ENCODE results near the gene ARAP1.

ARAP1 gene

DNA sequence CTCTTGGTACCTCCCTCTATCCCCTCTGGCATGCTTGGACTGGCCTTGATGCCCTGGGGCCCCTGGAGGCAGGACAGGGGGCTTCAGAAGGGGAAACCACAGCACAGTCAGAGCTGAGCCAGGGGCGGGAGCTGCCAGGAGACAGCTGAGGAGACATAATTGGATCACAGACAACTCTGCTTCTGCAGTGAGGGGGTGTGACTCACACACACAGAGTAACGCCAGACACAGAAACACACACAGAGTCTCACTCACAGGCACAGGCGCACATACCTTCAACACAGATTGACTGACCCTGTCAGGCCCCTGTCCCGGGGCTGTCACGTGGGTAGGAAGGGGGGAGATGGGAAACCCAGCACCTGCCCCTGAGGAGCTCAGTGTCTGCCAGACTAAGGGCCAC is 21.1 kb upstream of the ARAP1 start:
- Histone ChIP-seq H3K9ac (ENCODE audit: low read length in 5 of 5) (no peak overlapping the region), H3K9me3 (ENCODE audit: control insufficient read depth in 5 of 5, low read length in 5 of 5) (no peaks in the 10 kb centered on the region), H3K36me3 (ENCODE audit: control insufficient read depth in 5 of 5, insufficient read depth in 5 of 5, low read length in 5 of 5) (no peaks in the 10 kb centered on the region), H3K4me3 (ENCODE audit: low read depth in 1 of 5, low read length in 5 of 5) (no peak overlapping the region), H3K27me3 (ENCODE audit: control insufficient read depth in 5 of 5, insufficient read depth in 4 of 5, low read length in 5 of 5) (no peaks in the 10 kb centered on the region), H3K27ac (ENCODE audit: low read depth, low read length) (no peak overlapping the region), H3K4me1 (ENCODE audit: control insufficient read depth in 5 of 5, insufficient read depth in 5 of 5, low read length in 5 of 5) (peaks cover 0 to 11% (median 8%) of the 10 kb centered on the region in 5 donors)

DNA sequence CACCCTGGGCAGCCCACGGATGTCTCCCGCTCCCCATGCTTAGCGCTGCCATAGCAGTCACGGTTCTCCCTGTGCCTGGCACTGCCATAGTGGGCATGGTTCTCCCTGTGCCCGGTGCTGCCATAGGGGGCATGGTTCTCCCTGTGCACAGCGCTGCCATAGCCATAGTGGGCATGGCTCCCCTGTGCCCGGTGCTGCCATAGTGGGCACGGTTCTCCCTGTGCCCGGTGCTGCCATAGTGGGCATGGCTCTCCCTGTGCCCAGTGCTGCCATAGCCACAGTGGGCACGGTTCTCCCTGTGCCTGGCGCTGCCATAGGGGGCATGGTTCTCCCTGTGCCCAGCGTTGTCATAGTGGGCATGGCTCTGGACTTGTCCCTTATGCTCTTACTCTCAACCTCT is 19.9 kb upstream of the ARAP1 start:
- H3K27ac ChIP-seq (ENCODE audit: low read depth, low read length), result no peak overlapping the region

DNA sequence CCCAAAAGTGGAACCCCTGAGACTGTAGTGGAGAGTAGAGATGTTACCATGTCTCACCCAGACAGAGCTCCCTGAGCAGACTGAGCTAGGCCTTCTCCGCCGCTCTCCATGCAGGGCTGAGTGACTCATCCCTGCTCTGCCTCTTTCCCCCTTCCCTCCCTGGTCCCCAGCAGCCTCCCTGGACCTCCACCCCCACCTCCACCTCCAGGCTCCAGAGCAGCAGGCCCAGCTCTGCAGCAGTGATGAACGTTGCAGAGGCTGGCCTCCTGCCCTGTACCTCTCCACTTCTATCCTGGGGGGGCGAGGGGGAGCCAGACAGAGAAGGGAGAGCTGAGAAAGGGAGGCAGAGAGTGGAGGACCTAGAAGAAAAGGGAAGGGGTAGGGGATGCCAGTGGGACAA is 19.3 kb upstream of the ARAP1 start:
- H3K9me3 ChIP-seq (ENCODE audit: control insufficient read depth in 5 of 5, low read length in 5 of 5), result no peaks in the 10 kb centered on the region
- H3K36me3 ChIP-seq (ENCODE audit: control insufficient read depth in 5 of 5, insufficient read depth in 5 of 5, low read length in 5 of 5), result no peaks in the 10 kb centered on the region
- peaks cover 0 to 8% (median under 1%) of the 10 kb centered on the region in 5 donors for H3K4me1 ChIP-seq (ENCODE audit: control insufficient read depth in 5 of 5, insufficient read depth in 5 of 5, low read length in 5 of 5)
- H3K9ac ChIP-seq (ENCODE audit: low read length in 5 of 5), result no peak overlapping the region
- no peak overlapping the region for H3K4me3 ChIP-seq (ENCODE audit: low read depth in 1 of 5, low read length in 5 of 5)
- no peaks in the 10 kb centered on the region for H3K27me3 ChIP-seq (ENCODE audit: control insufficient read depth in 5 of 5, insufficient read depth in 4 of 5, low read length in 5 of 5)
- no peak overlapping the region for H3K27ac ChIP-seq (ENCODE audit: low read depth, low read length)

More for the DNA sequence above, 19.9 kb upstream of the ARAP1 start:
- no peaks in the 10 kb centered on the region for H3K27me3 ChIP-seq (ENCODE audit: control insufficient read depth in 5 of 5, insufficient read depth in 4 of 5, low read length in 5 of 5)
- no peak overlapping the region for H3K9ac ChIP-seq (ENCODE audit: low read length in 5 of 5)
- peaks cover 0 to 10% (median 6%) of the 10 kb centered on the region in 5 donors for H3K4me1 ChIP-seq (ENCODE audit: control insufficient read depth in 5 of 5, insufficient read depth in 5 of 5, low read length in 5 of 5)
- no peaks in the 10 kb centered on the region for H3K36me3 ChIP-seq (ENCODE audit: control insufficient read depth in 5 of 5, insufficient read depth in 5 of 5, low read length in 5 of 5)
- no peaks in the 10 kb centered on the region for H3K9me3 ChIP-seq (ENCODE audit: control insufficient read depth in 5 of 5, low read length in 5 of 5)
- H3K4me3 ChIP-seq (ENCODE audit: low read depth in 1 of 5, low read length in 5 of 5), result no peak overlapping the region

DNA sequence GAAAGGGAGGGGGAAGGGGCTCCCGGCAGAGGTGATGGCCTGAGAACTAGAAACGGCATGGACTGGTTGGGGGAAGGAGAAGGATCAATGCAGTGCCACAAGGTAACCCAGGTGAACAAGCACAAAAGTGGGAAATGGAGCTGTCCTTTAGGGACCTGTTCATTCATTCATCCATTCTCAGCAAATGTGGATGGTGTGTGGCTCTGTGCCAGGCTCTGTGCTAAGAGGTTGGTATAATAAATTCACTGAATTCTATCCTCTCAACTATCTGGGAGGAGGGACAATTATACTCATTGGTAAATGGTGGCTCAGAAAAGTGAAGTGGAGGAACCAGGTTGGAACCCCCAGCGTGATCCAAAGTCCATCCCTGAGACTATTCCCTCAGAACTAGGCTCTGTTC is 18.6 kb upstream of the ARAP1 start:
- Histone ChIP-seq H3K36me3 (ENCODE audit: control insufficient read depth in 5 of 5, insufficient read depth in 5 of 5, low read length in 5 of 5) (no peaks in the 10 kb centered on the region), H3K4me1 (ENCODE audit: control insufficient read depth in 5 of 5, insufficient read depth in 5 of 5, low read length in 5 of 5) (peaks cover 0 to 8% (median 0%) of the 10 kb centered on the region in 5 donors), H3K27ac (ENCODE audit: low read depth, low read length) (no peak overlapping the region), H3K9ac (ENCODE audit: low read length in 5 of 5) (no peak overlapping the region), H3K27me3 (ENCODE audit: control insufficient read depth in 5 of 5, insufficient read depth in 4 of 5, low read length in 5 of 5) (no peaks in the 10 kb centered on the region), H3K4me3 (ENCODE audit: low read depth in 1 of 5, low read length in 5 of 5) (no peak overlapping the region), H3K9me3 (ENCODE audit: control insufficient read depth in 5 of 5, low read length in 5 of 5) (no peaks in the 10 kb centered on the region)

DNA sequence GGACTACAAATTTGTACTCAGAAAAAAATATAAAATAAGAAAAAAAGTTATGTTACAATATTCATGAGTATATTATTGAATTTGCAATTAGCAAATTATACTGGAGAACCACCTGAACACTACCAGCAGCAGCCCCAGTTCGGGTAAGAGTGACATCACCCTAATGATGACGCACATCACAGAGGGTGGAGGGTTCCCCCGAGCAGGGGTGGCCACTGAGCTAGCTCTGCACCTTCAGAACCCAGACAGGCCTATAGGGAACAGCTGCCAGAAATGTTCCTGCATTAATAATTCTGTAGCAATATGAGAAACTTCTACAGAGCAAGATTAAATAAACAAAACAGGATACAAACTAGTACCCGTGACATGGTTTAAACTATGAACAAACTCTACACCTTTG is 17.5 kb upstream of the ARAP1 start:
- H3K4me1 ChIP-seq (ENCODE audit: control insufficient read depth in 5 of 5, insufficient read depth in 5 of 5, low read length in 5 of 5), result peaks cover 0 to 8% (median 0%) of the 10 kb centered on the region in 5 donors
- no peak overlapping the region for H3K4me3 ChIP-seq (ENCODE audit: low read depth in 1 of 5, low read length in 5 of 5)
- H3K36me3 ChIP-seq (ENCODE audit: control insufficient read depth in 5 of 5, insufficient read depth in 5 of 5, low read length in 5 of 5), result no peaks in the 10 kb centered on the region
- no peaks in the 10 kb centered on the region for H3K9me3 ChIP-seq (ENCODE audit: control insufficient read depth in 5 of 5, low read length in 5 of 5)
- H3K27ac ChIP-seq (ENCODE audit: low read depth, low read length), result no peak overlapping the region
- no peak overlapping the region for H3K9ac ChIP-seq (ENCODE audit: low read length in 5 of 5)
- H3K27me3 ChIP-seq (ENCODE audit: control insufficient read depth in 5 of 5, insufficient read depth in 4 of 5, low read length in 5 of 5), result no peaks in the 10 kb centered on the region

DNA sequence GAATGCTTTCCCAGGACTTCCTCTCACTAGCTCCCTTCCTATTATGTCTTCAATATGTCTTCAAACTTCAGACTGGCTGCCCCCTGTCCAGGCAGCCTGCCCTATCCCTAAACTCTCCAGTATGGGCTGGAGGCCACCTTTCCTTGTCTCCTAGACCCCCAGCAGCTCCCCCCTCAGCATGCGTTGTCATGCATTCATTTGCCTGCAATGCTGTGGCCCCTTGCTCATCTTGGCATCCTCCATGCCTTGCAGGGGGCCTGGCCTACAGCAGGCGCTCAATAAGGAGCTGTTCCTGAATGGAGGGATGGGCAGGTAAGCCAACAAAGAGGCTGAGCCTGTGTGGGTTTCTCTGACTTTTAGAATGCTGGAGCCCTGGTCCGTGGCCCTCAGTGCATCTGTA is 16.4 kb upstream of the ARAP1 start:
- no peak overlapping the region for H3K4me3 ChIP-seq (ENCODE audit: low read depth in 1 of 5, low read length in 5 of 5)
- H3K9ac ChIP-seq (ENCODE audit: low read length in 5 of 5), result no peak overlapping the region
- peaks cover 0 to 4% (median 0%) of the 10 kb centered on the region in 5 donors for H3K4me1 ChIP-seq (ENCODE audit: control insufficient read depth in 5 of 5, insufficient read depth in 5 of 5, low read length in 5 of 5)
- H3K27ac ChIP-seq (ENCODE audit: low read depth, low read length), result no peak overlapping the region
- H3K27me3 ChIP-seq (ENCODE audit: control insufficient read depth in 5 of 5, insufficient read depth in 4 of 5, low read length in 5 of 5), result no peaks in the 10 kb centered on the region
- H3K36me3 ChIP-seq (ENCODE audit: control insufficient read depth in 5 of 5, insufficient read depth in 5 of 5, low read length in 5 of 5), result no peaks in the 10 kb centered on the region
- no peaks in the 10 kb centered on the region for H3K9me3 ChIP-seq (ENCODE audit: control insufficient read depth in 5 of 5, low read length in 5 of 5)

DNA sequence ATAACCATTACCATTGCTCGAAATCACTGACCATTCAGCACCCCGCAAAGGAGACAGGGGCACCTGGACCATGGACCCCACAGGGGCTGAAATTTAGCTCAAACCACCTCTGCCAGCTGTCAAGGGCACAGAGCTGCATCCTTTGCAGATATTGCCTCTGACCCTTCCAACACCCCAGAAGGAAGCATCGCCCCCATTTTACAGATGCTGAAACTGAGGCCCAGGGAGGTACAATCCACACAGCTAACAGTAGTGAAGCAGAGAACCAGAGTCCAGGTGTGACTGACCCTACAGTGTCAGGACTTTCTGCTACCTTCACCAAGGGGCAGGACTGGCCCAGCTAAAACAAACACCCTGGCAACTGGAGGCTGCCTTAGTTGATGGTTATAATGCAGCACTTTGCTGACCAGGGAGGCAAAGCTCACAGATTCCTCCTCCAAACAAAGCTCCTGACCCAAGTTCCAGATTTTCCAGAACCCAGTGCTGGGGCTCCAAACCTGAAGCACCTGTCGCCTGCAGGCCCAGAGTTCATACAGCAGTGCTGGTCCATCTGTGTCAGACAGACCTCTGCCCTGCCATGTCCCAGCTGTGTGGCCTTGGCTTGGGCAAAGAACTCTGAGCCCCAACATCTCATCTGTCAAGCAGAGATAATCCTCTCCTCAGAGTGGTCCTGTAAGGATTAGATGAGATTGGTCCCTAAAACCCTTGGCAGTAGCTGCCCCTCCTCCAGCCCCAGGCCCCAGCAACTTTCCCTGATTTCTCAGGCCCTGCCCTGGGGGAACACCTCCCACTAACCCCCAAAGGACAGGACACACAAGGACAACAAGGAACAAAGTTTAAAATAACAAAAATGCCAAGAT is 15.2 kb upstream of the ARAP1 start:
- Histone ChIP-seq H3K9ac (ENCODE audit: low read length in 5 of 5) (no peak overlapping the region), H3K4me1 (ENCODE audit: control insufficient read depth in 5 of 5, insufficient read depth in 5 of 5, low read length in 5 of 5) (peaks cover 0 to 3% (median 0%) of the 10 kb centered on the region in 5 donors), H3K27me3 (ENCODE audit: control insufficient read depth in 5 of 5, insufficient read depth in 4 of 5, low read length in 5 of 5) (no peaks in the 10 kb centered on the region), H3K9me3 (ENCODE audit: control insufficient read depth in 5 of 5, low read length in 5 of 5) (no peaks in the 10 kb centered on the region), H3K4me3 (ENCODE audit: low read depth in 1 of 5, low read length in 5 of 5) (no peak overlapping the region), H3K36me3 (ENCODE audit: control insufficient read depth in 5 of 5, insufficient read depth in 5 of 5, low read length in 5 of 5) (no peaks in the 10 kb centered on the region), H3K27ac (ENCODE audit: low read depth, low read length) (no peak overlapping the region)

DNA sequence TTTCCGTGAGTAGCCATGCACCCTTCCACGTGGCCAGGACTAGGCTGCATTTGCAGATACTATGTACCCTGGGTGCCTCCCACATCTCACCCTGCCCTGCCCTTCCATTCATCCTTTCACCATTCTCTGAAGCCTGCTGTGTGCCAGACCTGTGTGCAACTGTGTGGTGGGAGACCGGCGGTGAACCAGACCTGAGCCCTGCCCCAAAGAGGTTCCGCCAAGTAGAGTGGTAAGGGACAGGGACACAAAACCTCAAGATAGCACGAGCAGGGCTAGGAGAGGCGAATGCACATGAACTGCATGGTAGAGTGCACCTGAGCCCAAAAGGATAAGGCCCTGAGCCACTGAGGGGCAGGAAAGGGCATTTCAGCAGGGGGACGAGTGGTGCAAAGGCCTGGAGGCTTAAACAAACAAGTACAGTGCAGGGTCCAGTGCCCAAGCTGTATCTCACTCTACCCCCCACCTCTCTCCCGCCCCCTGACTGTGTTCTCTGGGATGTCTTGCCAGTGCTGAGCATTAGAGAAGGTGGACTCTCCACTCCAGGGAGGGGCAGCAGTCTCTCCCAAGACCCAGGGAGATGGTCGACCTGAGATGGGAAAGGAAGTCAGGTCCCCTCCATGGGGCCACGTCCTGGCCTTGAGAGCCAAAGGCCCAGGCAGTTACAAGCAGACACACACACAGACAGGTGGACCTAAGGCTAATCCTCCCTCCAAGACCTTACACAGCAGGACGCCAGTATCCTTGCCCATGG is 14.1 kb upstream of the ARAP1 start:
- Histone ChIP-seq H3K4me1 (ENCODE audit: control insufficient read depth in 5 of 5, insufficient read depth in 5 of 5, low read length in 5 of 5) (peaks cover 0 to 3% (median 0%) of the 10 kb centered on the region in 5 donors), H3K9me3 (ENCODE audit: control insufficient read depth in 5 of 5, low read length in 5 of 5) (no peaks in the 10 kb centered on the region), H3K27me3 (ENCODE audit: control insufficient read depth in 5 of 5, insufficient read depth in 4 of 5, low read length in 5 of 5) (no peaks in the 10 kb centered on the region), H3K4me3 (ENCODE audit: low read depth in 1 of 5, low read length in 5 of 5) (no peak overlapping the region), H3K9ac (ENCODE audit: low read length in 5 of 5) (no peak overlapping the region), H3K36me3 (ENCODE audit: control insufficient read depth in 5 of 5, insufficient read depth in 5 of 5, low read length in 5 of 5) (no peaks in the 10 kb centered on the region), H3K27ac (ENCODE audit: low read depth, low read length) (no peak overlapping the region)

DNA sequence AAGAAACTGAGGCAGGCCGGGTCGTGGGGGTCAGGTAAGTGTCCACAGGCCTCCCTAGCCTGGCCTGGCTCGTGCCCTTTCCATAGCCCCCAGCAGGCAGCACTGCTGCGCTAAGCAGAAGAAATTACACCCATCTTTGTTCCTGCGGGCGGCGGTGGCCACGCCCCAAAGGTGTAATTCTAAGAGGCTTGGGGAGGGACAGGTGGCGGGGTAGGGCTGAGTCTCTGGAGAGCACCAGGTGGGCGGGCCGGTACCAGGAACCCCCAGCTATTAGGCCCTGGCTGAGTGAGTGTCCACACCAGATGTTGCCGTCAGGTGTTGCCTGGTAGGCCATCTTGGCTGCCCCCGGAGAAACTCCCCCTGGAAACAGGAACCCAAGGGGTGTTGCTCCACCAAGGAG is 12.3 kb upstream of the ARAP1 start:
- Histone ChIP-seq H3K4me3 (ENCODE audit: low read depth in 1 of 5, low read length in 5 of 5) (no peak overlapping the region), H3K36me3 (ENCODE audit: control insufficient read depth in 5 of 5, insufficient read depth in 5 of 5, low read length in 5 of 5) (no peaks in the 10 kb centered on the region), H3K9ac (ENCODE audit: low read length in 5 of 5) (no peak overlapping the region), H3K27me3 (ENCODE audit: control insufficient read depth in 5 of 5, insufficient read depth in 4 of 5, low read length in 5 of 5) (no peaks in the 10 kb centered on the region), H3K9me3 (ENCODE audit: control insufficient read depth in 5 of 5, low read length in 5 of 5) (no peaks in the 10 kb centered on the region), H3K27ac (ENCODE audit: low read depth, low read length) (no peak overlapping the region), H3K4me1 (ENCODE audit: control insufficient read depth in 5 of 5, insufficient read depth in 5 of 5, low read length in 5 of 5) (peaks cover 0 to 3% (median 0%) of the 10 kb centered on the region in 5 donors)

DNA sequence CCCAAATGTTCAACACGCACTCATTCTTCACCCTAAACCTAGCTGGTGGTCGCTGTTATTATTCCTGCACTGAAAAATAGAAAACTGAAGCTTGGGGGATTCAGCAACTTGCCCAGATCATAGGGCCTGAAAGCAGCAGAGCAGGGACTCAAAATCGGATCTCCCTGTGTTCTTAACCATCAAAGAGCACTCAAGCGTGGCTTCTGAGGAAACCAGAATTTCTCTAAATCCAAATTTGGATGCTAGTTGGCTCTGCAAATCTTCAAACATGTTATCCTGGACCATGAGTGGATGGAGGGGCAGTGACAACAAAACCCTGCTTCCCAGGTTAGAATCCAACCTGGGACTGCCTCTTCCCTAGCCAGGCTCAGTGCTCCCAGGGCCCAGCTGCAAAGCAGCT is 11.6 kb upstream of the ARAP1 start:
- Histone ChIP-seq H3K4me1 (ENCODE audit: control insufficient read depth in 5 of 5, insufficient read depth in 5 of 5, low read length in 5 of 5) (peaks cover 0 to 10% (median 0%) of the 10 kb centered on the region in 5 donors), H3K27me3 (ENCODE audit: control insufficient read depth in 5 of 5, insufficient read depth in 4 of 5, low read length in 5 of 5) (no peaks in the 10 kb centered on the region), H3K36me3 (ENCODE audit: control insufficient read depth in 5 of 5, insufficient read depth in 5 of 5, low read length in 5 of 5) (peaks cover 0 to 2% (median 0%) of the 10 kb centered on the region in 5 donors), H3K4me3 (ENCODE audit: low read depth in 1 of 5, low read length in 5 of 5) (no peak overlapping the region), H3K9ac (ENCODE audit: low read length in 5 of 5) (no peak overlapping the region), H3K27ac (ENCODE audit: low read depth, low read length) (no peak overlapping the region), H3K9me3 (ENCODE audit: control insufficient read depth in 5 of 5, low read length in 5 of 5) (no peaks in the 10 kb centered on the region)
